Stimulated activated naive CD4-positive, alpha-beta T cell treated with Interleukin-2 at 50 U/mL for 16 hours (primary cell): Measurements from ENCODE around the gene NDUFA3.
A peak's percentile ranks its signal among the peaks of the same experiment; 100 is the strongest.

ENCODE experiments used
- DNase-seq: peaks from one replicate; lab custom pipeline; 2025; lab: John Stamatoyannopoulos, UW

Gene NDUFA3

DNA sequence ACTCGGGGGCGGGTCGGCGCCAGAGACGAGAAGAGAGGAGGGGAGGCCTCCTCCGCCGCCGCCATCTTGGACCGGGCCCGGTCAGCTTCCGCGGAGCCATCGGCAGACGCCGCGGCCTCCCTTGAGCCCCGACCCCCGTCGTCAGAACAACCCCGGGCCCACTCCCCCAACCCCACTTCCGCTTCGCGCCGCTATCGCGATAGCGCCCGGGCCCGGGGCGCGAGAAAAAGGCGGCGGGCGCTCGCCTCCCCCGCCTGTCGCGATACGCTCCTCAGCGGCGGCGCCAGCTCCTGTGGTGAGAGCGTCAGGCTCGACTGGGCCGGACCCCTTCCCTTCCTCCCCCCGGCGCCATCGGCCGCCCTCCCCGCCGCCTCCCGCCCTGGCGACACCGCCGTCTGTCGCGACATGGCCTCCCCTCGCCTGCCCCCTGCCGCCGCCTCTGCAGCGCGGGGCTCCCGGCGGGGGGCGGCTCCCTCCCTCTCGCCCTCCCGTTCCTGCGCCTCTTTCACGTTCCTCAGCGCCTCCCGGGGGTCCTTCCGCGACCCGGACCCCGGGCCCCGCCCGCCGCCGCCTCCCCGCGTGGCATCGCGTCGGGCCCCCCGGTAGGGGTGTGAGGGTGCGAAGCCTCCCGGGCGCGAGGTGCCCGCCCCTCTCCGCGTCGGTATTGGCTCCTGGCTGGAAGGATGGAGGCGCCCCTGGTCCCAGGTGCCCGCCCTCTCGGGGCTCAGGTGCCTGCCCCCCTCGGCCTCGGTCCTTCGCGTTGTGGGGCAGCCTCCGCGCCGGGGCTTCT, 35.2 kb downstream of the NDUFA3 start, which contains the start of gene CNOT3:
Gene CNOT3, plus strand, starts transcription at position 64 of the 790 bp plus-strand sequence. CDS start 5,217 bp downstream, outside the sequence.
- DNase-seq, result peak; percentile 17

- DNase-seq, result peak; percentile 37
Measured at GRCh38 chr19:54138489-54139256, 36.0 kb downstream of the NDUFA3 start.

DNA sequence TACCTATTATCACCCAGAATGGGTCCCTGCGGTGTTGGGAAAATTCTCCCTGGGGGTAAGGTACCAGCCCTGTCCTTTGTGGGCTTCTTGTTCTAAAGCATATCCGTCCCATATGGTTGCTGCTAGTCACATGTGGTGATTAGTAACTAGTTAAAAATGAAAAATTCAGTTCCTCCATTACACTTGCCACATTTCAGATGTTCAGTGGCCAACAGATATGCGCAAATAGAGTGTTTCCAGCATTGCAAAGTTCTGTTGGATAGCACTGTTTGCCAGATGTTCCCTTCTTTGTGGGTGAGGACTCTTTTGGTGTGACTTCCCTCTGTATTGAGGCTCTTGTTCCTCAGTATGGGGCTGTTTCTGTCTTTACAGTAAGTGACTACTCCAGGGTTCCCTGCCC, 38.7 kb downstream of the NDUFA3 start:
- DNase-seq, result no peak

DNA sequence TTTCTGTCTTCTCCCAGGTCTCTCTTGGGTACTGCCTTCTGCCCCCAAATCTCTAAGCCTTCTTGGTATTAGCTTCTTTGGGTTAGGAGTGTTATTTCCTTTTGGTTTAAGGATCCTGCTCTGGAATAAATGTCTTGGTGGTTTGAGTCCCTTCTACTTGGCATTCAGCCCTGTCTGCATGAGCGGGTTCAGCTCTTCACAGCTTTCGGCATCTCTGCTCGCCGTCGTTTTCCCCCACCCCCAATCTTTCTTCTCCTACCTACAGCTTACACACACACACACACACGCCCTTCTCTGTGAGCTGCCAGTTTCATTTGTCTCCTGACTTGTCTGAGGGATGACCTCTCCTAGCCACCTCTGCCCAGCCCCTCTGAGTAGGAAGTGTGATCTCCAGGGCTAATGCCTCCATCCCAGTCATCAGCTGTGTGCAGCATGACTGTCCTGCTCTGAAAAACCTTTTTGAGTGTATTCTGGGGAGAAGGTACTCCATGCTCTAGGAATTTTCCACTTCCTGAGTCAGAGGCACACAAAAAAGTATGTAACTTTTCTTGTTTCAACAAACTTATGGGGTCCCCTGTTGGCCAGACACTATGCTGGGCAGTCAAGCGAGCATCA, 39.6 kb downstream of the NDUFA3 start:
- DNase-seq, result no peak

- DNase-seq, result no peak
Measured at GRCh38 chr19:54145541-54146158, 43.0 kb downstream of the NDUFA3 start.

- no peak for DNase-seq
Measured at GRCh38 chr19:54147676-54148075, 45.0 kb downstream of the NDUFA3 start.

DNA sequence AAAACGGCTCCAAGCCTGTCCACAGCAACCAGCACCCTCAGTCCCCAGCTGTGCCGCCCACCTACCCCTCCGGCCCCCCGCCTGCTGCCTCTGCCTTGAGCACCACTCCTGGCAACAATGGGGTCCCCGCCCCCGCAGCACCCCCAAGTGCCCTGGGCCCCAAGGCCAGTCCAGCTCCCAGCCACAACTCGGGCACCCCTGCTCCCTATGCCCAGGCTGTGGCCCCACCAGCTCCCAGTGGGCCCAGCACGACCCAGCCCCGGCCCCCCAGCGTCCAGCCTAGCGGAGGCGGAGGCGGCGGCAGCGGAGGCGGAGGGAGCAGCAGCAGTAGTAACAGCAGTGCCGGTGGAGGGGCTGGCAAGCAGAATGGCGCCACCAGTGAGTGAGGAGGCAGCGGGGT, 45.5 kb downstream of the NDUFA3 start:
- DNase-seq, result no peak

- no peak for DNase-seq
Measured at GRCh38 chr19:54149021-54149812, 46.6 kb downstream of the NDUFA3 start.

DNA sequence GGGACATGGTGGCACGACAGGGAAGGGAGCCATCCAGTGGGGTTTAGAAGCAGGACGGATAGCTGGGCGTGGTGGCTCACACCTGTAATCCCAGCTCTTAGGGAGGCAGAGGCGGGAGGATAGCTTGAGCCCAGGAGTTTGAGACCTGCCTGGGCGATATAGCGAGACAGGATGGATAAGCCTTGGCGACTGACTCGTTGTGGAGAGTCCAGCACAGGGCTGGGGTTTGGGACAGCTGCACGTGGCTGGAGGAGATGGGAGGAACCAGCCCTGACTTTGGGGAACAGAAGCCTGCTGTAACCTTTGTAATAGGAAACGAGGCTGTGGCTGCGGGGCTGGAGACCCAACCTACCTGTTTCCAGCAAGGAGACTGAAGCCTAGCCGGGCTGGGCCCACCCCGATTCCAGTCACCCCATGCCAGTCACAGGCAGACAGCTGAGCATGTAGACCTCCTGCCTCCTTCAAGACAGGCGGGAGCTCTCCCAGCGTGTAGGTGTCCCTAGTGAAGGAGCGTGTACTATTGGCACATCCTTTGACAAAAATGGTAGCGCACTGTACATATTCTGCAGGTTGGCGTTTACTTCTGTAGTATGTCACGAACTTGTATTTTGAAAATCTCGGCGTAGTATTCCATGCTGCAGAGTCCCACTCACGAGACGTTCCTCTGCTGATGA, 48.8 kb downstream of the NDUFA3 start:
- DNase-seq, result no peak

GRCh38 chr19:54152267-54152666, 49.6 kb downstream of the NDUFA3 start:
- DNase-seq, result no peak

DNA sequence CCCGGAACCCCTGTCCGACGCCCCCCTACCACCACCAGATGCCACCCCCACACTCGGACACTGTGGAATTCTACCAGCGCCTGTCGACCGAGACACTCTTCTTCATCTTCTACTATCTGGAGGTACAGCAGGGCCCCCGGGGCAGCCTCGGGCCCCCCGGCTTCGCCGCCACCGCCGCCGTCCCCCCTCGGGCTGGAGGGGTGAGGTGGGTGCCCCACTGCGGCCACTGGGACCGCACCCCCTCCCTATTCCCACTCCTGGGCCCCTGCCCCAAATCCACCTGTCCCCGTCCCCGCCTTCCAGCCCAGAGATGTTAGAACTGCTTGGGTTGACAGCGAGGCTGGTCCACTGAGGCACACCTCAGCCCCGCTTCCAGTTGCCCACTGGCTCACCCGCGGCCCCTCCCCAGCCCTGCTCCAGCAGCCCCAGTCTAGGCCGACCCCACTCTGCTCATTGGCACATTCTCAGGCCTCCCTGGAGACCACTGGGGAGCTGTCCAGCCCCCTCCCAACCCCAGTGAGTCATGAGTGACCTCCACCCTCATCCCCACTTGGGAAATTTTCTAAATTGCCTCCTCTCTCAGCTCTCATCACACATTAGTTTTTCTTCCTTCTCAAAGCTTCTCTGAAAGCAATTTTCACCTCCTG, 50.3 kb downstream of the NDUFA3 start:
- no peak for DNase-seq

GRCh38 chr19:54153731-54154326, 51.2 kb downstream of the NDUFA3 start:
- no peak for DNase-seq

- DNase-seq, result no peak
Measured at GRCh38 chr19:54154603-54155345, 52.1 kb downstream of the NDUFA3 start.

DNA sequence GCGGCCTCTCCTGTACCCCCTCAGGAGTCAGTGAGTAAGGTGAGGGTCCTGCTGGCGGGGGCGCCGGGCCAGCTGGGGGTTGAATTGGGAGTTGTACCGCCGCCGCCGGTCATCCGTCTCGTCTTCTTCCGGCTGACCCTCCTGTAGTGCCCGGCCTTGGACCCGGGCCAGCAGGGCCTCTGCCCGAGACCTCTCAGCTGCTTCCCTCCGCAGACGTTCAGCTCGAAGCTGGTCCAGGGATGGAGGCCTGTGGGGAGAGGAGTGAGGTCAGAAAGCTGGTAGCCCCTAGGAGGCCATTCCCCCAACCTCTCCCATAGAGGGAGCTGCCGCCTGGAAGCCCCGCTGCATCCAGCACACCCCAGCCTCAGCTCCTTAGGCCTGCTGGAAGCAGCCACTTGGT, 53.0 kb downstream of the NDUFA3 start:
- DNase-seq, result no peak

DNA sequence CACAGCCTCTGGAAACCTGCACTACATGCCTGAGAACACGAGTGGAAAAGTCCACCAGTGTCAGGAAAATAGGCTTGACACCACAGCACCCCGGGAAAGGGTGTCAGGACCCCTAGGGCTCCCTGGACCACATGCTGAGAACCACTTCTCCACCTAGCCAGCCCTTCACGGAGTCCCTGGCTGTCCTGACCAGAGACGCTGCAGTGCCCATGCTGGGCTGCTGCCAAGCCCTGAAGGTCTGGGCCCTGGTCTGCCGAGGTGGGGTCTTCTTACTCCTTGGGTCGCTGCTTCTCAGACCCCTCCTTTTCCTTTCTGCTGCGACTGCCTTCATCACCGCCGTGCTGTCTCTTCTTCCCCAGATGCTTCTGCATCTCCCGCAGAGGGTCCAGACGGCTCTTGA, 53.8 kb downstream of the NDUFA3 start:
- DNase-seq, result no peak

DNA sequence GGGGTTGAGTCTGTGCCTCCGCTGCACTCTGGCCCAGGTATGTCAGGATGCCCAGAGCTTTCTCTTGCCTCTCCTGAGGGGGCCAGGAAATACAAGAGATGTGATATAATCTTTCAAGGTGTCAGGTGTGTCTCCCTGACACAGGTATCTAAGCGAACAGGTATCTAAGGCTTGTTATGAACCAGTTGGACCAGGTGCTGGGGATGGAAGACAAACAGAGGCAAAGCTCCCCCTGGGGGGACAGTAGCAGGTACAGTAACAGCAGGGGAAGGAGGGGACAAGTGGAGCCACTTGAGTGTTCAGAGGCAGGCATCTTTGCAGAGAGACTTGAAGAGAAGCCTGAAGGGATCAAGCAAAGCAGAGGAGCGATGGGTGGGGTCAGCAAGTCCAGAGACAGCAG, 54.3 kb downstream of the NDUFA3 start:
- no peak for DNase-seq
